ENCODE data around the gene OR51L1. TPM values are rescaled to one million over a fixed set of nuclear protein-coding genes. Genes with fewer than 3 reads are reported as not detected.

OR51L1 gene
- total and polyA plus RNA-seq, 2 of the 4 experiments (the other 2 are of a cell fraction) = not detected

DNA sequence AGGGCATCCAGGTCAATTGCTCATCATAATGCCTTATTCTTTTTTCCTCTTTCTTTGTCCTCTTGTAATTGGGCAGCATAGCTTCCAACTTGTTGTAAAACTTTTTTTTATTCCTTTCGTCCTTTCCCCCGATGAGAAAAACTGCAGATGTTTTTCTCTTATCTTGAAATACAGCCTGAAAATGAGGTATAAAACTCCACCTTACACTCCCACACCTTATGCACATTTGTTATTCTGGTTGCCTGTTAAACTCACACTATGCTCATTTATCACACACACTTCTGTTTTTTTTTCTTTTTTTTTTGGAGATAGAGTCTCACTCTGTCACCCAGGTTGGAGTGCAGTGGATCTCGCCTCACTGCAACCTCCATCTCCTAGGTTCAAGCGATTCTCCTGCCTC is 37.3 kb upstream of the OR51L1 start:
- Histone ChIP-seq H4K20me1 (ENCODE audit: insufficient read depth, low read length) (no peaks in the 10 kb centered on the region), H2BK5ac (ENCODE audit: low read depth, low read length, poor library complexity, severe bottlenecking) (no peak overlapping the region), H4K91ac (ENCODE audit: insufficient read depth, low read depth, low read length) (no peak overlapping the region), H2AFZ (replicated peaks; ENCODE audit: low read length, poor library complexity) (no peak overlapping the region), H2BK20ac (ENCODE audit: low read depth, low read length) (no peak overlapping the region), H3K23ac (ENCODE audit: low read depth, low read length) (no peak overlapping the region), H3K27me3 (ENCODE audit: control insufficient read depth, insufficient read depth, low read length) (no peaks in the 10 kb centered on the region), H3K18ac (ENCODE audit: low read depth, low read length) (no peak overlapping the region), H2AK5ac (ENCODE audit: low read depth, low read length) (no peak overlapping the region), H3K4me2 (ENCODE audit: low read depth, low read length) (no peak overlapping the region), H3K4me3 (ENCODE audit: insufficient read depth, low read depth, low read length) (no peak overlapping the region), H3K9ac (ENCODE audit: low read depth, low read length) (no peak overlapping the region), H3K4ac (ENCODE audit: low read depth, low read length) (no peak overlapping the region), H3K36me3 (ENCODE audit: control insufficient read depth, insufficient read depth, low read length) (no peaks in the 10 kb centered on the region), H3K9me1 (ENCODE audit: insufficient read depth, low read length) (no peaks in the 10 kb centered on the region), H2BK120ac (ENCODE audit: low read depth, low read length) (no peak overlapping the region), H3K14ac (replicated peaks; ENCODE audit: low read depth, low read length) (no peak overlapping the region), H3K4me1 (ENCODE audit: control insufficient read depth, insufficient read depth, low read length) (no peaks in the 10 kb centered on the region), H4K8ac (ENCODE audit: low read depth in 2 of 2, low read length in 2 of 2) (no peak overlapping the region), H3K79me1 (ENCODE audit: low read depth in 1 of 2, low read length in 2 of 2) (no peaks in the 10 kb centered on the region), H3K27ac (ENCODE audit: insufficient read depth, low read length) (no peak overlapping the region), H3K56ac (ENCODE audit: extremely low read depth, insufficient read depth, low read length) (no peak overlapping the region), H3K9me3 (ENCODE audit: control insufficient read depth, insufficient read depth, low read length) (no peaks in the 10 kb centered on the region), H2AK9ac (replicated peaks; ENCODE audit: low read depth, low read length, poor library complexity) (no peak overlapping the region), H4K5ac (ENCODE audit: low read depth, low read length) (no peak overlapping the region), H2BK15ac (ENCODE audit: low read depth, low read length) (no peak overlapping the region)
- ATAC-seq (ENCODE audit: low read depth) (no peak), DNase-seq (no peak)
- ChIA-PET POLR2A (ENCODE audit: unreplicated experiment) (no interaction called here), CTCF (no interaction called here)
- WGBS, 2 experiments (ENCODE audit: extremely low coverage in 2 of 2, insufficient read length in 1 of 2) = no CpG with 5 or more reads among the region's 4 CpGs
- TF ChIP-seq MXI1 (IDR thresholded peaks at IDR 0.05; ENCODE audit: borderline replicate concordance, low read depth, low read length) = no peak
- TF ChIP-seq CEBPB (IDR thresholded peaks at IDR 0.05; ENCODE audit: low read depth, low read length) = no peak
- in situ Hi-C loops (cut with MboI; ENCODE audit: low sequenced_read_pairs) (no loop called here), dilution Hi-C loops (cut with HindIII; ENCODE audit: low sequenced_read_pairs, unreplicated experiment) (no loop called here), intact Hi-C loops (cut with micrococcal nuclease) (no loop called here)
- BruUV-seq (replicated peaks) = no TSS peak
